H9 (cell line): ENCODE results near the gene JARID2. TPM values are rescaled to one million over a fixed set of nuclear protein-coding genes. Genes with fewer than 3 reads are reported as not detected.

ENCODE experiments used
- DNase-seq: peaks from one replicate; pipeline ENCODE4 v3.0.0-alpha.2; 2017
- H2AFZ ChIP-seq: one replicate; pipeline ENCODE4 v1.6.1; 2013; ENCODE audit warnings: mild to moderate bottlenecking, low read length, control low read depth, moderate library complexity
- H2AK5ac ChIP-seq: 2 replicates; pipeline ENCODE4 v1.6.1; 2013; ENCODE audit warnings: low read length, control low read depth, mixed read lengths; ENCODE audit not compliant: insufficient read length
- H2BK120ac ChIP-seq: one replicate; pipeline ENCODE4 v1.6.1; 2013; ENCODE audit warnings: low read depth, mild to moderate bottlenecking, low read length, control low read depth, inconsistent platforms; ENCODE audit not compliant: poor library complexity, severe bottlenecking
- H2BK12ac ChIP-seq: 2 replicates; pipeline ENCODE4 v1.6.1; 2013; ENCODE audit warnings: low read length, control low read depth, mixed read lengths, low read depth; ENCODE audit not compliant: insufficient read length
- H2BK15ac ChIP-seq: 2 replicates; pipeline ENCODE4 v1.6.1; 2013; ENCODE audit warnings: low read depth, low read length, control low read depth
- H2BK20ac ChIP-seq: one replicate; pipeline ENCODE4 v1.6.1; 2013; ENCODE audit warnings: low read depth, mild to moderate bottlenecking, low read length, control low read depth, inconsistent platforms; ENCODE audit not compliant: poor library complexity, severe bottlenecking
- H2BK5ac ChIP-seq: 2 replicates; pipeline ENCODE4 v1.6.1; 2013; ENCODE audit warnings: low read length, control low read depth, mixed read lengths; ENCODE audit not compliant: insufficient read length
- H3K14ac ChIP-seq: 2 replicates; pipeline ENCODE4 v1.6.1; 2013; ENCODE audit warnings: low read length, control low read depth; ENCODE audit not compliant: insufficient read depth
- H3K18ac ChIP-seq: 2 replicates; pipeline ENCODE4 v1.6.1; 2013; ENCODE audit warnings: low read depth, mild to moderate bottlenecking, mixed read lengths, low read length, control low read depth; ENCODE audit not compliant: insufficient read length
- H3K23ac ChIP-seq: 2 replicates; pipeline ENCODE4 v1.6.1; 2013; ENCODE audit warnings: low read length, control low read depth, mixed read lengths, low read depth; ENCODE audit not compliant: insufficient read length
- H3K23me2 ChIP-seq: 2 replicates; pipeline ENCODE4 v1.6.1; 2013; ENCODE audit warnings: low read depth, mild to moderate bottlenecking, mixed read lengths, low read length, control low read depth; ENCODE audit not compliant: insufficient read length, poor library complexity, severe bottlenecking
- H3K27ac ChIP-seq: 2 replicates; pipeline ENCODE4 v1.5.1; 2013; ENCODE audit warnings: low read length, control low read depth, mixed read lengths, low read depth; ENCODE audit not compliant: insufficient read length
- H3K27me3 ChIP-seq: 2 replicates; pipeline ENCODE4 v1.6.1; 2013; ENCODE audit warnings: low read length, control low read depth, inconsistent platforms; ENCODE audit not compliant: insufficient read depth
- H3K4ac ChIP-seq: 2 replicates; pipeline ENCODE4 v1.6.1; 2013; ENCODE audit warnings: low read depth, mild to moderate bottlenecking, control low read depth, inconsistent platforms, low read length, moderate library complexity
- H3K4me1 ChIP-seq: 2 replicates; pipeline ENCODE4 v1.6.1; 2013; ENCODE audit warnings: low read length, control low read depth, inconsistent platforms; ENCODE audit not compliant: insufficient read depth
- H3K4me2 ChIP-seq: 2 replicates; pipeline ENCODE4 v1.6.1; 2013; ENCODE audit warnings: low read length, control low read depth, mixed read lengths; ENCODE audit not compliant: insufficient read length, insufficient read depth
- H3K56ac ChIP-seq: 2 replicates; pipeline ENCODE4 v1.6.1; 2013; ENCODE audit warnings: low read depth, mild to moderate bottlenecking, mixed read lengths, low read length, control low read depth; ENCODE audit not compliant: insufficient read length
- H3K79me1 ChIP-seq: 2 replicates; pipeline ENCODE4 v1.6.1; 2013; ENCODE audit warnings: low read depth, mild to moderate bottlenecking, moderate library complexity, low read length, control low read depth, inconsistent platforms; ENCODE audit not compliant: insufficient read depth, poor library complexity, severe bottlenecking
- H3K79me2 ChIP-seq: 2 replicates; pipeline ENCODE4 v1.6.1; 2013; ENCODE audit warnings: low read length, control low read depth, inconsistent platforms; ENCODE audit not compliant: insufficient read depth
- H3K9ac ChIP-seq: 2 replicates; pipeline ENCODE4 v1.6.1; 2013; ENCODE audit warnings: low read length, control low read depth, mixed read lengths; ENCODE audit not compliant: insufficient read length; ENCODE audit errors: extremely low read depth
- H3K9me3 ChIP-seq: one replicate; pipeline ENCODE4 v1.6.1; 2013; ENCODE audit warnings: low read depth, low read length, inconsistent platforms; ENCODE audit not compliant: control insufficient read depth
- H3T11ph ChIP-seq: one replicate; pipeline ENCODE4 v1.6.1; 2013; ENCODE audit warnings: mild to moderate bottlenecking, low read length, control low read depth, inconsistent platforms
- H4K20me1 ChIP-seq: one replicate; pipeline ENCODE4 v1.6.1; 2013; ENCODE audit not compliant: control insufficient read depth, insufficient read length, insufficient read depth
- H4K5ac ChIP-seq: 2 replicates; pipeline ENCODE4 v1.6.1; 2013; ENCODE audit warnings: low read depth, mild to moderate bottlenecking, mixed read lengths, low read length, control low read depth; ENCODE audit not compliant: insufficient read length
- H4K8ac ChIP-seq: replicated peaks from 2 replicates; pipeline ENCODE4 v1.6.1; 2013; ENCODE audit warnings: low read length, control low read depth, mixed read lengths, low read depth; ENCODE audit not compliant: insufficient read length
- H4K91ac ChIP-seq: 2 replicates; pipeline ENCODE4 v1.6.1; 2013; ENCODE audit warnings: low read depth, mild to moderate bottlenecking, moderate library complexity, mixed read lengths, low read length, control low read depth; ENCODE audit not compliant: insufficient read length
- H3K27ac Mint-ChIP-seq, 3 experiments: 2 replicates in 2 of 3; 3 replicates in 1 of 3; pipeline ENCODE4 v1.8.0; 2020 to 2021; ENCODE audit warnings: mixed read lengths in 3 of 3, mild to moderate bottlenecking in 1 of 3, moderate library complexity in 1 of 3
- H3K27me3 Mint-ChIP-seq: 2 replicates; pipeline ENCODE4 v1.8.0; 2021; ENCODE audit warnings: low read depth, mild to moderate bottlenecking, moderate library complexity, mixed read lengths
- H3K36me3 Mint-ChIP-seq, 3 experiments: 2 replicates in 2 of 3; 3 replicates in 1 of 3; pipeline ENCODE4 v1.8.0; 2020 to 2021; ENCODE audit warnings: low read depth in 3 of 3, mixed read lengths in 3 of 3; ENCODE audit not compliant: insufficient read depth in 1 of 3
- H3K4me1 Mint-ChIP-seq, 2 experiments: 2 replicates each; pipeline ENCODE4 v1.8.0; 2020; ENCODE audit warnings: mixed read lengths in 2 of 2
- H3K4me3 Mint-ChIP-seq, 2 experiments: 2 replicates in 1 of 2; 3 replicates in 1 of 2; pipeline ENCODE4 v1.8.0; 2020 to 2021; ENCODE audit warnings: mild to moderate bottlenecking in 2 of 2, mixed read lengths in 2 of 2, moderate library complexity in 1 of 2
- H3K9me3 Mint-ChIP-seq, 2 experiments: 2 replicates in 1 of 2; 3 replicates in 1 of 2; pipeline ENCODE4 v1.8.0; 2020; ENCODE audit warnings: mild to moderate bottlenecking in 2 of 2, mixed read lengths in 2 of 2, moderate library complexity in 1 of 2
- CTCF ChIP-seq: fragments of 200-600 bp; sonication (generic); conservative IDR thresholded peaks from 3 replicates; pipeline ENCODE4 v1.8.0; 2021; ENCODE audit warnings: antibody characterized with exemption, mild to moderate bottlenecking
- WGBS: extraction: QIAGEN DNeasy Blood & Tissue Kit; methylation state at CpG from one replicate; pipeline ENCODE4 v1.1.7; 2013; ENCODE audit warnings: missing lambda C conversion rate, low lambda C conversion rate, mixed read lengths; ENCODE audit not compliant: insufficient read length; ENCODE audit errors: extremely low coverage; 5-methylcytosine and 5-hydroxymethylcytosine counted together
- total RNA-seq: library from RNA; stranded (reverse); gene quantifications from 2 replicates; pipeline ENCODE4 v1.2.1, GENCODE V29; 2021

JARID2 gene
- total RNA-seq, 1 experiment from 2014 or later = 174 TPM

DNA sequence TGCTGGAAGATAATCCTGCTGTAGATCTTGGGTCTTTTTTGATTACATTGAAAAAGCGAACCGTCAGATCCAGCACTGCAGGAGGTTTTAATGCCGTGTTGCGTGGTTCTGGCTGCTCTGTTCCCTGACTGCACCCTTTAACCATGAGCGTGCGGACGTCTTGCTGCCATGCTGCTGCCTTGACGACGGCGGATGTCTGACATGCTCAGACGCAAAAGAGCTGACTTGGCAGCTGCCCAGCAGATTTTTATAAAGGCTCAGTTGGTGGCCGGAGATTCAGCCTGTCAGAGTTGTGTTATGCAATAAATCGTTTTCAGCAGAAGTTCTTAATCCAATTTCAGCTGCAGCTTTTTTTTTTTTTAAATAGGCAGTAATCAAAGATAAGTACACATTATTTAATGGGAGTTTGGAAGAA lies 119.4 kb downstream of the JARID2 start:
- Histone ChIP-seq H4K8ac (no peak overlapping the region), H3K14ac (no peak overlapping the region), H3K18ac (no peak overlapping the region), H3K4me1 (peaks cover 23% of the 10 kb centered on the region), H2BK120ac (no peak overlapping the region), H3K9me3 (no peaks in the 10 kb centered on the region), H4K5ac (no peak overlapping the region), H3K23me2 (no peaks in the 10 kb centered on the region), H3K4ac (no peak overlapping the region), H3K79me2 (peaks cover 97% of the 10 kb centered on the region), H3T11ph (no peak overlapping the region), H3K23ac (no peak overlapping the region), H2BK12ac (no peak overlapping the region), H3K79me1 (no peaks in the 10 kb centered on the region), H3K4me2 (no peak overlapping the region), H2AK5ac (no peak overlapping the region), H2BK5ac (no peak overlapping the region), H3K27me3 (no peaks in the 10 kb centered on the region), H2BK15ac (no peak overlapping the region), H3K9ac (no peak overlapping the region), H2BK20ac (no peak overlapping the region), H4K20me1 (no peaks in the 10 kb centered on the region), H4K91ac (no peak overlapping the region), H3K27ac (no peak overlapping the region), H3K56ac (no peak overlapping the region), H2AFZ (no peak overlapping the region)
- no peak for TF ChIP-seq CTCF
- Mint-ChIP-seq H3K27ac (0 out of 7 replicates have a peak overlapping the region, but pooled peaks of 1 of the 3 experiments have one; percentile 15), H3K9me3 (no peaks in the 10 kb centered on the region), H3K4me1 (peaks cover 23 to 34% of the 10 kb centered on the region in 2 experiments), H3K27me3 (no peaks in the 10 kb centered on the region; the same call in 1 of the 2 replicates), H3K36me3 (no peaks in the 10 kb centered on the region; a peak in 1 of 7 replicates), H3K4me3 (peak overlapping the region; percentile 18 to 56; a peak in 3 of 5 replicates)
- peak; percentile 46 for DNase-seq
- no CpG with 5 or more reads among the region's 13 CpGs for WGBS
